ENCODE measurements around the gene TRIP6. TPM values are rescaled to one million over a fixed set of nuclear protein-coding genes. Genes with fewer than 3 reads are reported as not detected.
"Not testable (repeated sequence)": the region's sequence is repeated elsewhere in the genome, so short reads cannot be mapped to it uniquely, and the experiment has no call there.

TRIP6 gene
- total RNA-seq, 4 donors from 2014 or later = 81.4 to 109 (median 93.7) TPM

- peaks cover 0 to 6% (median 1%) of the 10 kb centered on the region in 3 donors for H3K4me1 ChIP-seq
- intact Hi-C loops (cut with DNase I) = no loop called here
- no peak overlapping the region for H3K27ac ChIP-seq
- DNase-seq = no peak
- no peak overlapping the region for H3K4me3 ChIP-seq
- peaks cover 0 to 63% (median 3%) of the 10 kb centered on the region in 4 donors for H3K27me3 ChIP-seq
- H3K9me3 ChIP-seq = no peaks in the 10 kb centered on the region
- TF ChIP-seq CTCF (IDR thresholded peaks at IDR 0.05) (no peak), POLR2A (IDR thresholded peaks at IDR 0.05) (no peak)
- no peaks in the 10 kb centered on the region for H3K36me3 ChIP-seq
- WGBS, 2 donors = 33 to 63% methylated on average over 4 to 5 of the region's 5 CpGs
These were observed 34.7 kb downstream of the TRIP6 start for GRCh38 chr7:100901921-100902332.

DNA sequence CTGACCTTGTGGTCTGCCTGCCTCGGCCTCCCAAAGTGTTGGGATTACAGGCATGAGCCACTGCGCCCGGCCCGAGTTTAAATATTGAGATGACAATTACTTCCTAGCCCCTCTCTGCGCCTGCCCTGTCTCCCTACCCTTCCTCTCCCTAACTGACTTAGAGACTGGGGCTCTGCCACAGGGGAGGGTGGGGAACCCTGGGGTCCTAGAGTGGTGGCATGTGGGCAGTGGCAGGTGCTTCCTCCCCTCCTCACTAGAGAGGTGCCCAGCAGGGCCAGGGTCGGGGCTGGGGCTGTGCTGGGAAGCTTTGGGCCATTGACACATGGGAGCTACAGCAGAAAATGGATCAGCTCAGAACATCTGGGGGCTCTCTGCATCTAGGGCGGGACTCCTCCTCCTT lies 35.5 kb downstream of the TRIP6 start:
- WGBS, 2 donors = 82 to 85% methylated on average over 6 of the region's 7 CpGs
- H3K27me3 ChIP-seq = peaks cover 0 to 56% (median 2%) of the 10 kb centered on the region in 4 donors
- intact Hi-C loops (cut with DNase I) = no loop called here

DNA sequence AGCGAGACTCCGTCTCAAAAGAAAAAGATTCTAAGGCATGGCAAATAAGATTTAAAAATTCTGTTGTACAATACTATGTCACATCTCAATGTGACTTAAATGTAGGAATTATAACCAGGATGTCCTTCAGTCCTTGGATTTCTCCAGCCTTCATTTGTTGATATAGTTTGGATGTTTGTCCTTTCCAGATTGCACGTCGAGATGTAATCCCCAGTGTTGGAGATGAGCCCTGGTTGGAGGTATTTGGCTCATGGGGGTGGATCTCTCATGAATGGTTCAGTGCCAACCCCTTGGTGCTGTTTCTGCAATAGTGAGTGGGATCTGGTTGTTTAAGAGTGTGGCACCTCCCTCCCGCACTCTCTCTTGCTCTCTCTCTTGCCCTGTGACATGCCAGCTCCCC lies 41.3 kb downstream of the TRIP6 start:
- H3K4me1 ChIP-seq = no peaks in the 10 kb centered on the region
- no peak for TF ChIP-seq CTCF (IDR thresholded peaks at IDR 0.05)
- TF ChIP-seq POLR2A (IDR thresholded peaks at IDR 0.05) = no peak
- H3K4me3 ChIP-seq = no peak overlapping the region
- intact Hi-C loops (cut with DNase I) = no loop called here
- no peaks in the 10 kb centered on the region for H3K36me3 ChIP-seq
- no peak for DNase-seq
- no peak overlapping the region for H3K27ac ChIP-seq
- H3K27me3 ChIP-seq = peaks cover 0 to 5% (median 0%) of the 10 kb centered on the region in 4 donors
- no peaks in the 10 kb centered on the region for H3K9me3 ChIP-seq
- WGBS, 2 donors = 88 to 98% methylated on average over 5 of the region's 5 CpGs

More for the DNA sequence above, 35.5 kb downstream of the TRIP6 start:
- no peaks in the 10 kb centered on the region for H3K4me1 ChIP-seq
- no peaks in the 10 kb centered on the region for H3K36me3 ChIP-seq
- TF ChIP-seq POLR2A (IDR thresholded peaks at IDR 0.05) (no peak), CTCF (IDR thresholded peaks at IDR 0.05) (no peak)
- no peak for DNase-seq
- no peak overlapping the region for H3K27ac ChIP-seq
- no peaks in the 10 kb centered on the region for H3K9me3 ChIP-seq
- H3K4me3 ChIP-seq = no peak overlapping the region

GRCh38 chr7:100910443-100910842 lies 43.3 kb downstream of the TRIP6 start:
- intact Hi-C loops (cut with DNase I); H3K4me1 ChIP-seq; H3K36me3 ChIP-seq; H3K9me3 ChIP-seq; H3K4me3 ChIP-seq; DNase-seq; H3K27me3 ChIP-seq; H3K27ac ChIP-seq: not testable (repeated sequence)
- 71 to 75% methylated on average over 7 of the region's 7 CpGs for WGBS, 2 donors

- WGBS, 2 donors = 78 to 79% methylated on average over 3 of the region's 3 CpGs
- Histone ChIP-seq H3K9me3 (no peaks in the 10 kb centered on the region), H3K4me3 (no peak overlapping the region), H3K27me3 (peaks cover 0 to 5% (median 0%) of the 10 kb centered on the region in 4 donors), H3K36me3 (no peaks in the 10 kb centered on the region), H3K27ac (no peak overlapping the region), H3K4me1 (peaks cover 0 to 6% (median 0%) of the 10 kb centered on the region in 3 donors)
- TF ChIP-seq CTCF (IDR thresholded peaks at IDR 0.05) (no peak), POLR2A (IDR thresholded peaks at IDR 0.05) (no peak)
- intact Hi-C loops (cut with DNase I) = no loop called here
- no peak for DNase-seq
These were observed 44.3 kb downstream of the TRIP6 start for GRCh38 chr7:100911484-100911883.
